GM23338 (cell line): ENCODE results near the gene B3GNT4. TPM values are rescaled to one million over a fixed set of nuclear protein-coding genes. Genes with fewer than 3 reads are reported as not detected.

Source experiments
- ATAC-seq: fragments of 200-7000 bp; cut with Tn5 transposase; 3 replicates; pipeline ENCODE4 v1.9.1; 2020
- DNase-seq: peaks from one replicate; pipeline ENCODE4 v3.0.0-alpha.2; 2015; ENCODE audit warnings: low spot score
- H2AFZ ChIP-seq: fragments of 200-600 bp; sonication (generic); 2 replicates; pipeline ENCODE4 v1.8.0; 2016; ENCODE audit warnings: antibody characterized with exemption, mild to moderate bottlenecking, moderate library complexity
- H3F3A ChIP-seq: fragments of 200-600 bp; sonication (generic); replicated peaks from 2 replicates; pipeline ENCODE4 v1.8.0; 2017; ENCODE audit warnings: antibody characterized with exemption, mixed run types, low read depth
- H3K27ac ChIP-seq: fragments of 200-600 bp; sonication (generic); 2 replicates; pipeline ENCODE4 v1.6.1; 2016; ENCODE audit warnings: low read depth
- H3K27me3 ChIP-seq: fragments of 200-600 bp; sonication (generic); 2 replicates; pipeline ENCODE4 v1.8.0; 2016; ENCODE audit warnings: mild to moderate bottlenecking, mixed run types, moderate library complexity; ENCODE audit not compliant: insufficient read depth
- H3K36me3 ChIP-seq: fragments of 200-600 bp; sonication (generic); 2 replicates; pipeline ENCODE4 v1.8.0; 2016; ENCODE audit warnings: mild to moderate bottlenecking; ENCODE audit not compliant: insufficient read depth
- H3K4me1 ChIP-seq: fragments of 200-600 bp; sonication (generic); 2 replicates; pipeline ENCODE4 v1.8.0; 2016; ENCODE audit warnings: mild to moderate bottlenecking, moderate library complexity; ENCODE audit not compliant: insufficient read depth
- H3K4me2 ChIP-seq: fragments of 200-600 bp; sonication (generic); 2 replicates; pipeline ENCODE4 v1.7.1; 2017; ENCODE audit warnings: mixed run types
- H3K4me3 ChIP-seq: fragments of 200-600 bp; sonication (generic); 2 replicates; pipeline ENCODE4 v1.6.1; 2016; ENCODE audit warnings: mixed run types
- H3K79me2 ChIP-seq: fragments of 200-600 bp; sonication (generic); replicated peaks from 2 replicates; pipeline ENCODE4 v1.8.0; 2017; ENCODE audit warnings: mild to moderate bottlenecking; ENCODE audit not compliant: insufficient read depth
- H3K9me2 ChIP-seq: fragments of 200-600 bp; sonication (generic); 2 replicates; pipeline ENCODE4 v1.8.0; 2017; ENCODE audit not compliant: insufficient read depth
- H4K20me1 ChIP-seq: fragments of 200-600 bp; sonication (generic); replicated peaks from 2 replicates; pipeline ENCODE4 v1.8.0; 2017; ENCODE audit warnings: mild to moderate bottlenecking; ENCODE audit not compliant: insufficient read depth
- H3K27ac Mint-ChIP-seq: 2 replicates; pipeline ENCODE4 v1.8.0; 2020; ENCODE audit warnings: inconsistent platforms, mild to moderate bottlenecking, moderate library complexity, mixed read lengths
- H3K27me3 Mint-ChIP-seq: 3 replicates; pipeline ENCODE4 v1.8.0; 2022; ENCODE audit warnings: low read depth, mild to moderate bottlenecking, moderate library complexity, mixed read lengths, inconsistent platforms; ENCODE audit not compliant: insufficient read depth, poor library complexity
- H3K36me3 Mint-ChIP-seq: 3 replicates; pipeline ENCODE4 v1.8.0; 2021; ENCODE audit warnings: low read depth, mild to moderate bottlenecking, inconsistent platforms, moderate library complexity, mixed read lengths
- H3K4me1 Mint-ChIP-seq: 3 replicates; pipeline ENCODE4 v1.8.0; 2020; ENCODE audit warnings: mild to moderate bottlenecking, inconsistent platforms, mixed read lengths
- H3K4me3 Mint-ChIP-seq: 3 replicates; pipeline ENCODE4 v1.8.0; 2021; ENCODE audit warnings: moderate library complexity, mild to moderate bottlenecking, inconsistent platforms, mixed read lengths
- H3K9me3 Mint-ChIP-seq: 3 replicates; pipeline ENCODE4 v1.8.0; 2020; ENCODE audit warnings: moderate library complexity, mild to moderate bottlenecking, inconsistent platforms, mixed read lengths
- CREB1 ChIP-seq: fragments of 250-450 bp; sonication (Bioruptor Pico); IDR thresholded peaks from 2 replicates; pipeline ENCODE4 v1.5.0; 2020; ENCODE audit warnings: low read depth, mild to moderate bottlenecking, moderate library complexity
- EZH2 ChIP-seq: fragments of 200-600 bp; sonication (generic); IDR thresholded peaks from one replicate; pipeline ENCODE4 v1.8.0; 2017; ENCODE audit warnings: antibody characterized with exemption, mild to moderate bottlenecking, low read depth; ENCODE audit not compliant: unreplicated experiment
- EZH2phosphoT487 ChIP-seq: fragments of 200-600 bp; sonication (generic); IDR thresholded peaks from one replicate; pipeline ENCODE4 v1.8.1; 2018; ENCODE audit warnings: antibody characterized with exemption; ENCODE audit not compliant: unreplicated experiment
- JUNB ChIP-seq: IDR thresholded peaks from one replicate; pipeline ENCODE4 v1.6.1; 2016; ENCODE audit warnings: antibody characterized with exemption; ENCODE audit not compliant: unreplicated experiment
- NANOG ChIP-seq: IDR thresholded peaks from 2 replicates; pipeline ENCODE4 v1.6.1; 2016; ENCODE audit warnings: antibody characterized with exemption, borderline replicate concordance
- POLR2AphosphoS5 ChIP-seq: IDR thresholded peaks from 2 replicates; pipeline ENCODE4 v1.6.1; 2016; ENCODE audit warnings: antibody characterized with exemption, low read depth
- STAT1 ChIP-seq: IDR thresholded peaks from one replicate; pipeline ENCODE4 v1.6.1; 2016; ENCODE audit warnings: antibody characterized with exemption; ENCODE audit not compliant: unreplicated experiment
- ZNF114 ChIP-seq: fragments of 250-450 bp; sonication (Bioruptor Pico); IDR thresholded peaks from 2 replicates; pipeline ENCODE4 v1.5.0; 2020; ENCODE audit warnings: mild to moderate bottlenecking, moderate library complexity
- ZNF331 ChIP-seq: fragments of 250-450 bp; sonication (Bioruptor Pico); IDR thresholded peaks from 2 replicates; pipeline ENCODE4 v1.5.0; 2020; ENCODE audit warnings: low read depth, mild to moderate bottlenecking, moderate library complexity
- polyA plus RNA-seq: library from polyadenylated mRNA; unstranded; fragments of >200 nt; fragmentation: Nextera tagmentation; extraction: Ambion mirVana; gene quantifications from 2 replicates; pipeline ENCODE4 v1.2.1, GENCODE V29; 2016
- total RNA-seq: library from RNA; depleted of rRNA; stranded (reverse); fragments of >200 nt; shearing (Covaris generic); gene quantifications from 2 replicates; pipeline ENCODE4 v1.2.3, GENCODE V29; 2014
- TF ChIP-seq, protein P1 (sequence below), 2 experiments: fragments of 200-600 bp in 1 of 2; sonication (generic) in 1 of 2; conservative IDR thresholded peaks; 2 replicates each; pipeline versions ENCODE4 v1.5.1 to v1.6.1; 2016 to 2017; ENCODE audit warnings: antibody characterized with exemption in 2 of 2, low read depth in 2 of 2, mild to moderate bottlenecking in 2 of 2, moderate library complexity in 1 of 2
- TF ChIP-seq, protein P2 (sequence below): fragments of 250-450 bp; sonication (Bioruptor Pico); IDR thresholded peaks from 2 replicates; pipeline ENCODE4 v1.5.0; 2020; ENCODE audit warnings: mild to moderate bottlenecking, moderate library complexity
- TF ChIP-seq, protein P3 (sequence below): IDR thresholded peaks from one replicate; pipeline ENCODE4 v1.6.1; 2018; ENCODE audit warnings: antibody characterized with exemption; ENCODE audit not compliant: unreplicated experiment
- TF ChIP-seq, protein P4 (sequence below): IDR thresholded peaks from 2 replicates; pipeline ENCODE4 v1.6.1; 2016; ENCODE audit warnings: antibody characterized with exemption

The B3GNT4 gene
- total and polyA plus RNA-seq, 2 experiments from 2014 or later: 0.80 to 1.8 TPM

DNA sequence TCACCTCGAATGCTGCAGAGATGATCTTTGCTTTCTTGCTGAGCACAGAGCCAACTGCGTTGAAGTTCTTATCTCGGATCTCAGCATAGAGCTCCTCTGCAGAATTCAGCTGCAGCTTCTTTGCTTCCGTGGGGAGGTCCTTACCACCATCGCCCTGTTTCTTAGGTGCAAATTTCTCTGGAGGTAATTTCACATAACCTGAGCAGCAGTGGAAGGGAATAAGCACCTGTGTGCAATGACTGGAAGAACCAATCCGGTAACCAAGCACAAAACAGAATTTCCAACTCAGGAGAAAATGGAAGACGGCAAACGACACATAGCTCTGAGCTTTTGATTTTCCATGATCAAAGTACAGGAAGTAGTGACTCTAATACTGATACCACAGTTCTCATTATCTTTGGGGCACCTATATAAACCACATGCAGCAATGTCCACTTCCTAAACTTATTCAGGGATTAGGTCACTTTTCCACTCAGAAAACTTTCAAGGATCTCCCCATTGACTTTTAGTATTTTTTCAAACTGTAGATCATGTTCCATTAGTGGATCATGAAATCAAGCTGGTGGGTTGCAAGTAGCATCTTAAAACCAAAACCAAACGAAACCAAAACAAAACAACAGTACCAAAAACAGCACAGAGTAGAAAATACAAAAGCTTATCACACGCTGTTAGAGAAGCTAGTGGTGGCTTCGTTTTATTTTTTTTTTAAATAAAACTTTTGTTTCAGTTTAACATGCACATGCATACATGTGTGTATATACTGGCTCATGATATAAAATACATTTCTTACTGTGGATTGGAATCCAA lies 41.3 kb downstream of the B3GNT4 start:
- Histone ChIP-seq H3F3A (no peaks in the 10 kb centered on the region), H3K36me3 (peaks cover 3% of the 10 kb centered on the region; the same call in 1 of the 2 replicates), H3K27me3 (no peaks in the 10 kb centered on the region), H3K27ac (no peak overlapping the region), H2AFZ (no peak overlapping the region), H3K9me2 (no peaks in the 10 kb centered on the region), H3K4me2 (no peak overlapping the region), H3K79me2 (no peaks in the 10 kb centered on the region; the same call in 1 of the 2 replicates), H3K4me3 (no peak overlapping the region), H3K4me1 (no peaks in the 10 kb centered on the region), H4K20me1 (no peaks in the 10 kb centered on the region; the same call in 1 of the 2 replicates)
- no peaks in the 10 kb centered on the region; the same call in 2 of the 3 replicates for H3K9me3 Mint-ChIP-seq
- peaks cover 21% of the 10 kb centered on the region for H3K36me3 Mint-ChIP-seq
- H3K4me3 Mint-ChIP-seq: no peak overlapping the region
- no peaks in the 10 kb centered on the region for H3K4me1 Mint-ChIP-seq
- ATAC-seq: no peak
- H3K27ac Mint-ChIP-seq: no peak overlapping the region
- DNase-seq: no peak
- H3K27me3 Mint-ChIP-seq: peaks cover 3% of the 10 kb centered on the region
- no peak for TF ChIP-seq JUNB
- no peak for TF ChIP-seq ZNF331 (CRISPR knock-in tag)
- TF ChIP-seq EZH2: no peak
- no peak for TF ChIP-seq ZNF114
- TF ChIP-seq, protein P1, sequence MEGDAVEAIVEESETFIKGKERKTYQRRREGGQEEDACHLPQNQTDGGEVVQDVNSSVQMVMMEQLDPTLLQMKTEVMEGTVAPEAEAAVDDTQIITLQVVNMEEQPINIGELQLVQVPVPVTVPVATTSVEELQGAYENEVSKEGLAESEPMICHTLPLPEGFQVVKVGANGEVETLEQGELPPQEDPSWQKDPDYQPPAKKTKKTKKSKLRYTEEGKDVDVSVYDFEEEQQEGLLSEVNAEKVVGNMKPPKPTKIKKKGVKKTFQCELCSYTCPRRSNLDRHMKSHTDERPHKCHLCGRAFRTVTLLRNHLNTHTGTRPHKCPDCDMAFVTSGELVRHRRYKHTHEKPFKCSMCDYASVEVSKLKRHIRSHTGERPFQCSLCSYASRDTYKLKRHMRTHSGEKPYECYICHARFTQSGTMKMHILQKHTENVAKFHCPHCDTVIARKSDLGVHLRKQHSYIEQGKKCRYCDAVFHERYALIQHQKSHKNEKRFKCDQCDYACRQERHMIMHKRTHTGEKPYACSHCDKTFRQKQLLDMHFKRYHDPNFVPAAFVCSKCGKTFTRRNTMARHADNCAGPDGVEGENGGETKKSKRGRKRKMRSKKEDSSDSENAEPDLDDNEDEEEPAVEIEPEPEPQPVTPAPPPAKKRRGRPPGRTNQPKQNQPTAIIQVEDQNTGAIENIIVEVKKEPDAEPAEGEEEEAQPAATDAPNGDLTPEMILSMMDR (conservative IDR thresholded peaks at IDR 0.05; ENCODE audit: low read depth in 2 of 2): no peak
- TF ChIP-seq, protein P2, sequence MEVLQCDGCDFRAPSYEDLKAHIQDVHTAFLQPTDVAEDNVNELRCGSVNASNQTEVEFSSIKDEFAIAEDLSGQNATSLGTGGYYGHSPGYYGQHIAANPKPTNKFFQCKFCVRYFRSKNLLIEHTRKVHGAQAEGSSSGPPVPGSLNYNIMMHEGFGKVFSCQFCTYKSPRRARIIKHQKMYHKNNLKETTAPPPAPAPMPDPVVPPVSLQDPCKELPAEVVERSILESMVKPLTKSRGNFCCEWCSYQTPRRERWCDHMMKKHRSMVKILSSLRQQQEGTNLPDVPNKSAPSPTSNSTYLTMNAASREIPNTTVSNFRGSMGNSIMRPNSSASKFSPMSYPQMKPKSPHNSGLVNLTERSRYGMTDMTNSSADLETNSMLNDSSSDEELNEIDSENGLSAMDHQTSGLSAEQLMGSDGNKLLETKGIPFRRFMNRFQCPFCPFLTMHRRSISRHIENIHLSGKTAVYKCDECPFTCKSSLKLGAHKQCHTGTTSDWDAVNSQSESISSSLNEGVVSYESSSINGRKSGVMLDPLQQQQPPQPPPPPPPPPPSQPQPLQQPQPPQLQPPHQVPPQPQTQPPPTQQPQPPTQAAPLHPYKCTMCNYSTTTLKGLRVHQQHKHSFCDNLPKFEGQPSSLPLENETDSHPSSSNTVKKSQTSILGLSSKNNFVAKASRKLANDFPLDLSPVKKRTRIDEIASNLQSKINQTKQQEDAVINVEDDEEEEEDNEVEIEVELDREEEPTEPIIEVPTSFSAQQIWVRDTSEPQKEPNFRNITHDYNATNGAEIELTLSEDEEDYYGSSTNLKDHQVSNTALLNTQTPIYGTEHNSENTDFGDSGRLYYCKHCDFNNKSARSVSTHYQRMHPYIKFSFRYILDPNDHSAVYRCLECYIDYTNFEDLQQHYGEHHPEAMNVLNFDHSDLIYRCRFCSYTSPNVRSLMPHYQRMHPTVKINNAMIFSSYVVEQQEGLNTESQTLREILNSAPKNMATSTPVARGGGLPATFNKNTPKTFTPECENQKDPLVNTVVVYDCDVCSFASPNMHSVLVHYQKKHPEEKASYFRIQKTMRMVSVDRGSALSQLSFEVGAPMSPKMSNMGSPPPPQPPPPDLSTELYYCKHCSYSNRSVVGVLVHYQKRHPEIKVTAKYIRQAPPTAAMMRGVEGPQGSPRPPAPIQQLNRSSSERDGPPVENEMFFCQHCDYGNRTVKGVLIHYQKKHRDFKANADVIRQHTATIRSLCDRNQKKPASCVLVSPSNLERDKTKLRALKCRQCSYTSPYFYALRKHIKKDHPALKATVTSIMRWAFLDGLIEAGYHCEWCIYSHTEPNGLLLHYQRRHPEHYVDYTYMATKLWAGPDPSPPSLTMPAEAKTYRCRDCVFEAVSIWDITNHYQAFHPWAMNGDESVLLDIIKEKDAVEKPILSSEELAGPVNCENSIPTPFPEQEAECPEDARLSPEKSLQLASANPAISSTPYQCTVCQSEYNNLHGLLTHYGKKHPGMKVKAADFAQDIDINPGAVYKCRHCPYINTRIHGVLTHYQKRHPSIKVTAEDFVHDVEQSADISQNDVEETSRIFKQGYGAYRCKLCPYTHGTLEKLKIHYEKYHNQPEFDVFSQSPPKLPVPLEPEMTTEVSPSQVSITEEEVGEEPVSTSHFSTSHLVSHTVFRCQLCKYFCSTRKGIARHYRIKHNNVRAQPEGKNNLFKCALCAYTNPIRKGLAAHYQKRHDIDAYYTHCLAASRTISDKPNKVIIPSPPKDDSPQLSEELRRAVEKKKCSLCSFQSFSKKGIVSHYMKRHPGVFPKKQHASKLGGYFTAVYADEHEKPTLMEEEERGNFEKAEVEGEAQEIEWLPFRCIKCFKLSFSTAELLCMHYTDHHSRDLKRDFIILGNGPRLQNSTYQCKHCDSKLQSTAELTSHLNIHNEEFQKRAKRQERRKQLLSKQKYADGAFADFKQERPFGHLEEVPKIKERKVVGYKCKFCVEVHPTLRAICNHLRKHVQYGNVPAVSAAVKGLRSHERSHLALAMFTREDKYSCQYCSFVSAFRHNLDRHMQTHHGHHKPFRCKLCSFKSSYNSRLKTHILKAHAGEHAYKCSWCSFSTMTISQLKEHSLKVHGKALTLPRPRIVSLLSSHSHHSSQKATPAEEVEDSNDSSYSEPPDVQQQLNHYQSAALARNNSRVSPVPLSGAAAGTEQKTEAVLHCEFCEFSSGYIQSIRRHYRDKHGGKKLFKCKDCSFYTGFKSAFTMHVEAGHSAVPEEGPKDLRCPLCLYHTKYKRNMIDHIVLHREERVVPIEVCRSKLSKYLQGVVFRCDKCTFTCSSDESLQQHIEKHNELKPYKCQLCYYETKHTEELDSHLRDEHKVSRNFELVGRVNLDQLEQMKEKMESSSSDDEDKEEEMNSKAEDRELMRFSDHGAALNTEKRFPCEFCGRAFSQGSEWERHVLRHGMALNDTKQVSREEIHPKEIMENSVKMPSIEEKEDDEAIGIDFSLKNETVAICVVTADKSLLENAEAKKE: no peak
- no peak for TF ChIP-seq POLR2AphosphoS5
- TF ChIP-seq STAT1: no peak
- no peak for TF ChIP-seq CREB1 (CRISPR knock-in tag)
- TF ChIP-seq, protein P3, sequence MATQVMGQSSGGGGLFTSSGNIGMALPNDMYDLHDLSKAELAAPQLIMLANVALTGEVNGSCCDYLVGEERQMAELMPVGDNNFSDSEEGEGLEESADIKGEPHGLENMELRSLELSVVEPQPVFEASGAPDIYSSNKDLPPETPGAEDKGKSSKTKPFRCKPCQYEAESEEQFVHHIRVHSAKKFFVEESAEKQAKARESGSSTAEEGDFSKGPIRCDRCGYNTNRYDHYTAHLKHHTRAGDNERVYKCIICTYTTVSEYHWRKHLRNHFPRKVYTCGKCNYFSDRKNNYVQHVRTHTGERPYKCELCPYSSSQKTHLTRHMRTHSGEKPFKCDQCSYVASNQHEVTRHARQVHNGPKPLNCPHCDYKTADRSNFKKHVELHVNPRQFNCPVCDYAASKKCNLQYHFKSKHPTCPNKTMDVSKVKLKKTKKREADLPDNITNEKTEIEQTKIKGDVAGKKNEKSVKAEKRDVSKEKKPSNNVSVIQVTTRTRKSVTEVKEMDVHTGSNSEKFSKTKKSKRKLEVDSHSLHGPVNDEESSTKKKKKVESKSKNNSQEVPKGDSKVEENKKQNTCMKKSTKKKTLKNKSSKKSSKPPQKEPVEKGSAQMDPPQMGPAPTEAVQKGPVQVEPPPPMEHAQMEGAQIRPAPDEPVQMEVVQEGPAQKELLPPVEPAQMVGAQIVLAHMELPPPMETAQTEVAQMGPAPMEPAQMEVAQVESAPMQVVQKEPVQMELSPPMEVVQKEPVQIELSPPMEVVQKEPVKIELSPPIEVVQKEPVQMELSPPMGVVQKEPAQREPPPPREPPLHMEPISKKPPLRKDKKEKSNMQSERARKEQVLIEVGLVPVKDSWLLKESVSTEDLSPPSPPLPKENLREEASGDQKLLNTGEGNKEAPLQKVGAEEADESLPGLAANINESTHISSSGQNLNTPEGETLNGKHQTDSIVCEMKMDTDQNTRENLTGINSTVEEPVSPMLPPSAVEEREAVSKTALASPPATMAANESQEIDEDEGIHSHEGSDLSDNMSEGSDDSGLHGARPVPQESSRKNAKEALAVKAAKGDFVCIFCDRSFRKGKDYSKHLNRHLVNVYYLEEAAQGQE: no peak
- no peak for TF ChIP-seq NANOG
- TF ChIP-seq EZH2phosphoT487: no peak
- TF ChIP-seq, protein P4, sequence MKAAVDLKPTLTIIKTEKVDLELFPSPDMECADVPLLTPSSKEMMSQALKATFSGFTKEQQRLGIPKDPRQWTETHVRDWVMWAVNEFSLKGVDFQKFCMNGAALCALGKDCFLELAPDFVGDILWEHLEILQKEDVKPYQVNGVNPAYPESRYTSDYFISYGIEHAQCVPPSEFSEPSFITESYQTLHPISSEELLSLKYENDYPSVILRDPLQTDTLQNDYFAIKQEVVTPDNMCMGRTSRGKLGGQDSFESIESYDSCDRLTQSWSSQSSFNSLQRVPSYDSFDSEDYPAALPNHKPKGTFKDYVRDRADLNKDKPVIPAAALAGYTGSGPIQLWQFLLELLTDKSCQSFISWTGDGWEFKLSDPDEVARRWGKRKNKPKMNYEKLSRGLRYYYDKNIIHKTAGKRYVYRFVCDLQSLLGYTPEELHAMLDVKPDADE: no peak
